GM23338 (cell line): ENCODE data around the gene DHX30. TPM values are rescaled to one million over a fixed set of nuclear protein-coding genes. Genes with fewer than 3 reads are reported as not detected.

Source experiments
- ATAC-seq: fragments of 200-7000 bp; cut with Tn5 transposase; 3 replicates; pipeline ENCODE4 v1.9.1; 2020
- DNase-seq: peaks from one replicate; pipeline ENCODE4 v3.0.0-alpha.2; 2015; ENCODE audit warnings: low spot score
- H2AFZ ChIP-seq: fragments of 200-600 bp; sonication (generic); 2 replicates; pipeline ENCODE4 v1.8.0; 2016; ENCODE audit warnings: antibody characterized with exemption, mild to moderate bottlenecking, moderate library complexity
- H3F3A ChIP-seq: fragments of 200-600 bp; sonication (generic); replicated peaks from 2 replicates; pipeline ENCODE4 v1.8.0; 2017; ENCODE audit warnings: antibody characterized with exemption, mixed run types, low read depth
- H3K27ac ChIP-seq: fragments of 200-600 bp; sonication (generic); 2 replicates; pipeline ENCODE4 v1.6.1; 2016; ENCODE audit warnings: low read depth
- H3K27me3 ChIP-seq: fragments of 200-600 bp; sonication (generic); 2 replicates; pipeline ENCODE4 v1.8.0; 2016; ENCODE audit warnings: mild to moderate bottlenecking, mixed run types, moderate library complexity; ENCODE audit not compliant: insufficient read depth
- H3K36me3 ChIP-seq: fragments of 200-600 bp; sonication (generic); 2 replicates; pipeline ENCODE4 v1.8.0; 2016; ENCODE audit warnings: mild to moderate bottlenecking; ENCODE audit not compliant: insufficient read depth
- H3K4me1 ChIP-seq: fragments of 200-600 bp; sonication (generic); 2 replicates; pipeline ENCODE4 v1.8.0; 2016; ENCODE audit warnings: mild to moderate bottlenecking, moderate library complexity; ENCODE audit not compliant: insufficient read depth
- H3K4me2 ChIP-seq: fragments of 200-600 bp; sonication (generic); 2 replicates; pipeline ENCODE4 v1.7.1; 2017; ENCODE audit warnings: mixed run types
- H3K4me3 ChIP-seq: fragments of 200-600 bp; sonication (generic); 2 replicates; pipeline ENCODE4 v1.6.1; 2016; ENCODE audit warnings: mixed run types
- H3K79me2 ChIP-seq: fragments of 200-600 bp; sonication (generic); replicated peaks from 2 replicates; pipeline ENCODE4 v1.8.0; 2017; ENCODE audit warnings: mild to moderate bottlenecking; ENCODE audit not compliant: insufficient read depth
- H3K9me2 ChIP-seq: fragments of 200-600 bp; sonication (generic); 2 replicates; pipeline ENCODE4 v1.8.0; 2017; ENCODE audit not compliant: insufficient read depth
- H4K20me1 ChIP-seq: fragments of 200-600 bp; sonication (generic); replicated peaks from 2 replicates; pipeline ENCODE4 v1.8.0; 2017; ENCODE audit warnings: mild to moderate bottlenecking; ENCODE audit not compliant: insufficient read depth
- H3K27ac Mint-ChIP-seq: 2 replicates; pipeline ENCODE4 v1.8.0; 2020; ENCODE audit warnings: inconsistent platforms, mild to moderate bottlenecking, moderate library complexity, mixed read lengths
- H3K27me3 Mint-ChIP-seq: 3 replicates; pipeline ENCODE4 v1.8.0; 2022; ENCODE audit warnings: low read depth, mild to moderate bottlenecking, moderate library complexity, mixed read lengths, inconsistent platforms; ENCODE audit not compliant: insufficient read depth, poor library complexity
- H3K36me3 Mint-ChIP-seq: 3 replicates; pipeline ENCODE4 v1.8.0; 2021; ENCODE audit warnings: low read depth, mild to moderate bottlenecking, inconsistent platforms, moderate library complexity, mixed read lengths
- H3K4me1 Mint-ChIP-seq: 3 replicates; pipeline ENCODE4 v1.8.0; 2020; ENCODE audit warnings: mild to moderate bottlenecking, inconsistent platforms, mixed read lengths
- H3K4me3 Mint-ChIP-seq: 3 replicates; pipeline ENCODE4 v1.8.0; 2021; ENCODE audit warnings: moderate library complexity, mild to moderate bottlenecking, inconsistent platforms, mixed read lengths
- H3K9me3 Mint-ChIP-seq: 3 replicates; pipeline ENCODE4 v1.8.0; 2020; ENCODE audit warnings: moderate library complexity, mild to moderate bottlenecking, inconsistent platforms, mixed read lengths
- CREB1 ChIP-seq: fragments of 250-450 bp; sonication (Bioruptor Pico); IDR thresholded peaks from 2 replicates; pipeline ENCODE4 v1.5.0; 2020; ENCODE audit warnings: low read depth, mild to moderate bottlenecking, moderate library complexity
- CTCF ChIP-seq, 2 experiments: fragments of 200-600 bp in 1 of 2; sonication (generic) in 1 of 2; conservative IDR thresholded peaks; 2 replicates each; pipeline versions ENCODE4 v1.5.1 to v1.6.1; 2016 to 2017; ENCODE audit warnings: antibody characterized with exemption in 2 of 2, low read depth in 2 of 2, mild to moderate bottlenecking in 2 of 2, moderate library complexity in 1 of 2
- ETS1 ChIP-seq: IDR thresholded peaks from 2 replicates; pipeline ENCODE4 v1.6.1; 2016; ENCODE audit warnings: antibody characterized with exemption
- EZH2 ChIP-seq: fragments of 200-600 bp; sonication (generic); IDR thresholded peaks from one replicate; pipeline ENCODE4 v1.8.0; 2017; ENCODE audit warnings: antibody characterized with exemption, mild to moderate bottlenecking, low read depth; ENCODE audit not compliant: unreplicated experiment
- EZH2phosphoT487 ChIP-seq: fragments of 200-600 bp; sonication (generic); IDR thresholded peaks from one replicate; pipeline ENCODE4 v1.8.1; 2018; ENCODE audit warnings: antibody characterized with exemption; ENCODE audit not compliant: unreplicated experiment
- JUNB ChIP-seq: IDR thresholded peaks from one replicate; pipeline ENCODE4 v1.6.1; 2016; ENCODE audit warnings: antibody characterized with exemption; ENCODE audit not compliant: unreplicated experiment
- NANOG ChIP-seq: IDR thresholded peaks from 2 replicates; pipeline ENCODE4 v1.6.1; 2016; ENCODE audit warnings: antibody characterized with exemption, borderline replicate concordance
- POLR2AphosphoS5 ChIP-seq: IDR thresholded peaks from 2 replicates; pipeline ENCODE4 v1.6.1; 2016; ENCODE audit warnings: antibody characterized with exemption, low read depth
- REST ChIP-seq: IDR thresholded peaks from one replicate; pipeline ENCODE4 v1.6.1; 2018; ENCODE audit warnings: antibody characterized with exemption; ENCODE audit not compliant: unreplicated experiment
- STAT1 ChIP-seq: IDR thresholded peaks from one replicate; pipeline ENCODE4 v1.6.1; 2016; ENCODE audit warnings: antibody characterized with exemption; ENCODE audit not compliant: unreplicated experiment
- ZNF114 ChIP-seq: fragments of 250-450 bp; sonication (Bioruptor Pico); IDR thresholded peaks from 2 replicates; pipeline ENCODE4 v1.5.0; 2020; ENCODE audit warnings: mild to moderate bottlenecking, moderate library complexity
- ZNF331 ChIP-seq: fragments of 250-450 bp; sonication (Bioruptor Pico); IDR thresholded peaks from 2 replicates; pipeline ENCODE4 v1.5.0; 2020; ENCODE audit warnings: low read depth, mild to moderate bottlenecking, moderate library complexity
- ZNF462 ChIP-seq: fragments of 250-450 bp; sonication (Bioruptor Pico); IDR thresholded peaks from 2 replicates; pipeline ENCODE4 v1.5.0; 2020; ENCODE audit warnings: mild to moderate bottlenecking, moderate library complexity
- polyA plus RNA-seq: library from polyadenylated mRNA; unstranded; fragments of >200 nt; fragmentation: Nextera tagmentation; extraction: Ambion mirVana; gene quantifications from 2 replicates; pipeline ENCODE4 v1.2.1, GENCODE V29; 2016
- total RNA-seq: library from RNA; depleted of rRNA; stranded (reverse); fragments of >200 nt; shearing (Covaris generic); gene quantifications from 2 replicates; pipeline ENCODE4 v1.2.3, GENCODE V29; 2014

DHX30 gene
- total and polyA plus RNA-seq, 2 experiments from 2014 or later: 47.5 to 125 TPM

- Mint-ChIP-seq H3K36me3 (peaks cover 40% of the 10 kb centered on the region), H3K27me3 (peaks cover 2% of the 10 kb centered on the region), H3K4me3 (no peak overlapping the region), H3K27ac (0 out of 2 replicates have a peak overlapping the region, but pooled peaks have one; percentile 7), H3K4me1 (peaks cover 9% of the 10 kb centered on the region), H3K9me3 (no peaks in the 10 kb centered on the region)
- peaks cover 3% of the 10 kb centered on the region; the same call in 1 of the 2 replicates for H4K20me1 ChIP-seq
- TF ChIP-seq ETS1: no peak
- TF ChIP-seq JUNB: no peak
- no peak for TF ChIP-seq CTCF (conservative IDR thresholded peaks at IDR 0.05; ENCODE audit: low read depth in 2 of 2)
- TF ChIP-seq ZNF462 (CRISPR knock-in tag): no peak
- TF ChIP-seq ZNF331 (CRISPR knock-in tag): no peak
- TF ChIP-seq STAT1: no peak
- TF ChIP-seq EZH2phosphoT487: no peak
- TF ChIP-seq REST: no peak
- no peak for TF ChIP-seq ZNF114 (CRISPR knock-in tag)
- no peak for TF ChIP-seq POLR2AphosphoS5
- no peak for TF ChIP-seq CREB1 (CRISPR knock-in tag)
- TF ChIP-seq EZH2: no peak
- no peak for TF ChIP-seq NANOG
- H3K4me3 ChIP-seq: no peak overlapping the region
- H3K4me2 ChIP-seq: no peak overlapping the region
- H3K4me1 ChIP-seq: no peaks in the 10 kb centered on the region
- H3K27me3 ChIP-seq: no peaks in the 10 kb centered on the region
- H3K79me2 ChIP-seq: no peaks in the 10 kb centered on the region
- ATAC-seq: peak; percentile 61
- H3F3A ChIP-seq: 0 out of 2 replicates have a peak, but pooled peaks cover 2% of the 10 kb centered on the region
- peaks cover 15% of the 10 kb centered on the region for H3K36me3 ChIP-seq
- DNase-seq: no peak
- H3K27ac ChIP-seq: no peak overlapping the region
- no peak overlapping the region for H2AFZ ChIP-seq
- no peaks in the 10 kb centered on the region for H3K9me2 ChIP-seq
Observed at GRCh38 chr3:47874913-47875312, 72.0 kb downstream of the DHX30 start.
